ENCODE data around the gene RBM22.
"Not testable (repeated sequence)": the region's sequence is repeated elsewhere in the genome, so short reads cannot be mapped to it uniquely, and the experiment has no call there.

- not testable (repeated sequence) for TF ChIP-seq CTCF (IDR thresholded peaks at IDR 0.05; ENCODE audit: low read length); EZH2 (IDR thresholded peaks at IDR 0.05; ENCODE audit: borderline replicate concordance, low read length)
Measured at GRCh38 chr5:150742455-150743141, 41.7 kb upstream of the RBM22 start.
